Kidney (tissue), 14 donors: ENCODE results near the gene RAVER1. TPM values are rescaled to one million over a fixed set of nuclear protein-coding genes. Genes with fewer than 3 reads are reported as not detected.

Experiments used
- DNase-seq, 5 donors: peaks; one replicate each; pipeline ENCODE4 v3.0.0-alpha.2; 2013 to 2020
- FAIRE-seq: peaks from 2 replicates; lab custom pipeline; 2012; peaks lifted over from hg19 to GRCh38; lab: Jason Lieb, UNC
- H3K27ac ChIP-seq, 2 donors: one replicate each; pipeline ENCODE4 v1.7.0; 2013; ENCODE audit warnings: low read depth in 2 of 2, low read length in 2 of 2, inconsistent platforms in 1 of 2
- H3K27me3 ChIP-seq: one replicate; pipeline ENCODE4 v1.7.1; 2013; ENCODE audit warnings: low read length, inconsistent platforms; ENCODE audit not compliant: control insufficient read depth, insufficient read depth
- H3K36me3 ChIP-seq, 3 donors: one replicate each; pipeline versions ENCODE4 v1.7.0 to v1.7.1; 2013; ENCODE audit warnings: low read length in 3 of 3, control low read depth in 1 of 3, inconsistent platforms in 1 of 3; ENCODE audit not compliant: insufficient read depth in 3 of 3, control insufficient read depth in 2 of 3
- H3K4me1 ChIP-seq, 3 donors: one replicate each; pipeline versions ENCODE4 v1.7.0 to v1.7.1; 2013; ENCODE audit warnings: low read length in 3 of 3, inconsistent platforms in 1 of 3, low read depth in 1 of 3; ENCODE audit not compliant: control insufficient read depth in 2 of 3, insufficient read depth in 2 of 3
- H3K4me3 ChIP-seq, 3 donors: one replicate each; pipeline versions ENCODE4 v1.7.0 to v1.8.1; 2013; ENCODE audit warnings: low read length in 3 of 3, control low read depth in 1 of 3, inconsistent platforms in 1 of 3
- H3K9ac ChIP-seq, 3 donors: one replicate each; pipeline versions ENCODE4 v1.7.0 to v1.7.1; 2013; ENCODE audit warnings: low read length in 3 of 3, control low read depth in 1 of 3, inconsistent platforms in 1 of 3
- H3K9me3 ChIP-seq, 3 donors: one replicate each; pipeline versions ENCODE4 v1.7.0 to v1.7.1; 2013; ENCODE audit warnings: low read length in 3 of 3, control low read depth in 1 of 3, inconsistent platforms in 1 of 3; ENCODE audit not compliant: control insufficient read depth in 2 of 3, insufficient read depth in 1 of 3
- CTCF ChIP-seq: IDR thresholded peaks from 3 replicates; pipeline ENCODE4 v1.5.1; 2012; ENCODE audit warnings: mild to moderate bottlenecking, moderate library complexity, borderline replicate concordance; ENCODE audit not compliant: insufficient read depth; ENCODE audit errors: extremely low read depth
- intact Hi-C: fragments of 100-400 bp; cut with DNase I; formaldehyde crosslinking; loops from one replicate; pipeline ENCODE4 v1.11.1; 2022
- polyA plus RNA-seq: library from polyadenylated mRNA; stranded (reverse); fragments of 350-450 nt; fragmentation: Illumina TruSeq; extraction: RNeasy Lipid Tissue Mini Kit (QIAGEN cat#74804); gene quantifications from one replicate; pipeline ENCODE4 v1.2.3, GENCODE V29; 2014; ENCODE audit warnings: low read depth, low replicate concordance; ENCODE audit not compliant: insufficient read depth
- total RNA-seq: library from RNA; stranded (reverse); fragmentation: NEBNext Ultra II Directional; extraction: Animal tissue kit (Norgen Biotek cat#: 25700); gene quantifications from one replicate; pipeline ENCODE4 v1.2.1, GENCODE V29; 2021
- donor health status: control.
- donor health status: control.
- donor health status: control.
- donor health status: control.
- donor health status: control.
- donor health status: DM: yes; HTN: yes; CAD: no.
- donor health status: Normal renal cell carcinoma (clear cell type).

Gene RAVER1
- total and polyA plus RNA-seq, 2 donors from 2014 or later = 9.1 to 38.4 TPM

GRCh38 chr19:10334588-10335351, 1.4 kb upstream of the RAVER1 start:
- intact Hi-C loops = no loop called here
- Histone ChIP-seq H3K36me3 (peaks cover 0 to 6% (median 4%) of the 10 kb centered on the region in 3 donors), H3K9me3 (no peaks in the 10 kb centered on the region), H3K27me3 (no peaks in the 10 kb centered on the region), H3K27ac (peak overlapping the region; percentile 74 to 85), H3K4me1 (peaks cover 0 to 21% (median 6%) of the 10 kb centered on the region in 3 donors), H3K4me3 (peak overlapping the region; percentile 71 to 98 (median 95)), H3K9ac (peak overlapping the region; percentile 37 to 80 (median 72))
- DNase-seq = peak; percentile 93 to 98 (median 95)
- peak; percentile 74 for FAIRE-seq
- peak; percentile 18 for TF ChIP-seq CTCF

- TF ChIP-seq CTCF = no peak
- Histone ChIP-seq H3K9me3 (no peaks in the 10 kb centered on the region), H3K36me3 (peaks cover 0 to 6% (median 4%) of the 10 kb centered on the region in 3 donors), H3K4me3 (peak overlapping the region; percentile 71 to 98 (median 95)), H3K9ac (peak overlapping the region; percentile 65 to 80 (median 72)), H3K4me1 (peaks cover 0 to 21% (median 6%) of the 10 kb centered on the region in 3 donors), H3K27ac (peak overlapping the region; percentile 85 to 86), H3K27me3 (no peaks in the 10 kb centered on the region)
- FAIRE-seq (no peak), DNase-seq (peak in 2 of 5 donors; percentile 9 to 19)
- intact Hi-C loops = no loop called here
Measured at GRCh38 chr19:10333758-10334587, 644 bp upstream of the RAVER1 start.

GRCh38 chr19:10332158-10332964, 968 bp downstream of the RAVER1 start:
- peaks cover 4 to 18% (median 11%) of the 10 kb centered on the region in 3 donors for H3K36me3 ChIP-seq
- peak overlapping the region; percentile 71 to 98 (median 86) for H3K4me3 ChIP-seq
- peak overlapping the region; percentile 0 to 76 (median 61) for H3K9ac ChIP-seq
- peaks cover 0 to 21% (median 6%) of the 10 kb centered on the region in 3 donors for H3K4me1 ChIP-seq
- H3K27me3 ChIP-seq = no peaks in the 10 kb centered on the region
- intact Hi-C loops = no loop called here
- TF ChIP-seq CTCF = no peak
- H3K9me3 ChIP-seq = no peaks in the 10 kb centered on the region
- H3K27ac ChIP-seq = peak overlapping the region; percentile 80 to 86
- DNase-seq (peak in 1 of 5 donors; percentile 57), FAIRE-seq (no peak)
